Activated CD8-positive, alpha-beta memory T cell treated with anti-CD3 and anti-CD28 coated beads, Interleukin-2, amount 10 ng/mL, durations not matched to agents 7 days and 5 days (primary cell): ENCODE measurements around the gene CCNE1. TPM values are rescaled to one million over a fixed set of nuclear protein-coding genes. Genes with fewer than 3 reads are reported as not detected.
"Not testable (repeated sequence)": the region's sequence is repeated elsewhere in the genome, so short reads cannot be mapped to it uniquely, and the experiment has no call there.

Source experiments
- ATAC-seq: fragments of 150-1000 bp; cut with Tn5 transposase; one replicate; pipeline ENCODE4 v1.10.0; 2021; ENCODE audit warnings: moderate library complexity
- CTCF ChIA-PET: fragments of 350-600 bp; sonication (Branson Sonifier 250); formaldehyde crosslinking; loops from one replicate; lab custom pipeline; 2021; ENCODE audit warnings: antibody characterized with exemption; lab: Charles Lee
- DNase-seq: peaks from one replicate; pipeline ENCODE4 v3.0.0-alpha.2; 2020
- H3K27ac Mint-ChIP-seq: one replicate; pipeline ENCODE4 v1.8.0; 2021; ENCODE audit warnings: mild to moderate bottlenecking, mixed read lengths
- H3K27me3 Mint-ChIP-seq: one replicate; pipeline ENCODE4 v1.8.0; 2021; ENCODE audit warnings: mixed read lengths
- H3K36me3 Mint-ChIP-seq: one replicate; pipeline ENCODE4 v1.8.0; 2021; ENCODE audit warnings: mild to moderate bottlenecking, mixed read lengths
- H3K4me1 Mint-ChIP-seq: one replicate; pipeline ENCODE4 v1.8.0; 2021; ENCODE audit warnings: mixed read lengths
- H3K4me3 Mint-ChIP-seq: one replicate; pipeline ENCODE4 v1.8.0; 2021; ENCODE audit warnings: mild to moderate bottlenecking, moderate library complexity, mixed read lengths
- H3K9me3 Mint-ChIP-seq: one replicate; pipeline ENCODE4 v1.8.0; 2022; ENCODE audit warnings: low read depth, mixed read lengths
- total RNA-seq, 2 experiments: library from RNA; stranded (reverse); gene quantifications; one replicate each; pipeline ENCODE4 v1.2.3, GENCODE V29; 2021

The CCNE1 gene
- total RNA-seq, 2 experiments from 2014 or later = 27.4 to 28.6 TPM

GRCh38 chr19:29795461-29796172, 16.2 kb upstream of the CCNE1 start:
- CTCF ChIA-PET = interaction anchor here (1.0 to 1.1 kb wide), 2 partner anchors 35 to 62 kb away, joined by 4 read pairs; no protein-coding TSS in a partner anchor
- no peak for DNase-seq
- no peak for ATAC-seq
- Mint-ChIP-seq H3K4me3 (no peak overlapping the region), H3K4me1 (peaks cover 7% of the 10 kb centered on the region), H3K36me3 (no peaks in the 10 kb centered on the region), H3K27ac (no peak overlapping the region), H3K27me3 (peaks cover 2% of the 10 kb centered on the region), H3K9me3 (no peaks in the 10 kb centered on the region)

- H3K4me1 Mint-ChIP-seq = peaks cover 7% of the 10 kb centered on the region
- CTCF ChIA-PET = interaction anchor here (0.7 to 1.1 kb wide), 3 partner anchors 36 to 66 kb away, joined by 3 to 4 read pairs (median 4); no protein-coding TSS in a partner anchor
- no peak for DNase-seq
- H3K27me3 Mint-ChIP-seq = peaks cover 2% of the 10 kb centered on the region
- no peaks in the 10 kb centered on the region for H3K36me3 Mint-ChIP-seq
- H3K9me3 Mint-ChIP-seq = no peaks in the 10 kb centered on the region
- no peak for ATAC-seq
- no peak overlapping the region for H3K27ac Mint-ChIP-seq
- no peak overlapping the region for H3K4me3 Mint-ChIP-seq
Measured at GRCh38 chr19:29796173-29796573, 15.6 kb upstream of the CCNE1 start.

- Mint-ChIP-seq H3K4me1 (no peaks in the 10 kb centered on the region), H3K4me3 (no peak overlapping the region), H3K36me3 (no peaks in the 10 kb centered on the region), H3K27me3 (peaks cover 2% of the 10 kb centered on the region), H3K27ac (no peak overlapping the region), H3K9me3 (no peaks in the 10 kb centered on the region)
- ATAC-seq (no peak), DNase-seq (no peak)
- CTCF ChIA-PET = interaction anchor here (1.6 kb wide), 1 partner anchor 13 kb away, joined by 5 read pairs; no protein-coding TSS in a partner anchor
Measured at GRCh38 chr19:29798774-29799497, 12.9 kb upstream of the CCNE1 start.

GRCh38 chr19:29800100-29800825, 11.5 kb upstream of the CCNE1 start:
- no peak overlapping the region for H3K27ac Mint-ChIP-seq
- H3K4me3 Mint-ChIP-seq = no peak overlapping the region
- no peak for DNase-seq
- CTCF ChIA-PET = interaction anchor here (1.6 kb wide), 1 partner anchor 14 kb away, joined by 5 read pairs; no protein-coding TSS in a partner anchor
- no peaks in the 10 kb centered on the region for H3K36me3 Mint-ChIP-seq
- no peaks in the 10 kb centered on the region for H3K9me3 Mint-ChIP-seq
- peaks cover 11% of the 10 kb centered on the region for H3K4me1 Mint-ChIP-seq
- no peak for ATAC-seq
- peaks cover 2% of the 10 kb centered on the region for H3K27me3 Mint-ChIP-seq

GRCh38 chr19:29803951-29804350, 7.8 kb upstream of the CCNE1 start:
- CTCF ChIA-PET, H3K36me3 Mint-ChIP-seq: not testable (repeated sequence)

GRCh38 chr19:29804493-29804892, 7.3 kb upstream of the CCNE1 start:
- peak overlapping the region; percentile 33 for H3K27ac Mint-ChIP-seq
- CTCF ChIA-PET = interaction anchor here (1.1 kb wide), 1 partner anchor 32 kb away, joined by 3 read pairs; no protein-coding TSS in a partner anchor
- peak; percentile 59 for DNase-seq
- no peaks in the 10 kb centered on the region for H3K36me3 Mint-ChIP-seq
- ATAC-seq = peak; percentile 85
- no peaks in the 10 kb centered on the region for H3K9me3 Mint-ChIP-seq
- no peak overlapping the region for H3K4me3 Mint-ChIP-seq
- H3K4me1 Mint-ChIP-seq = peaks cover 12% of the 10 kb centered on the region
- H3K27me3 Mint-ChIP-seq = no peaks in the 10 kb centered on the region

More at GRCh38 chr19:29803951-29804350, 7.8 kb upstream of the CCNE1 start:
- not testable (repeated sequence) for H3K9me3 Mint-ChIP-seq, H3K27ac Mint-ChIP-seq, H3K4me3 Mint-ChIP-seq, H3K27me3 Mint-ChIP-seq, ATAC-seq, DNase-seq
- H3K4me1 Mint-ChIP-seq = peaks cover 12% of the 10 kb centered on the region

- H3K9me3 Mint-ChIP-seq = no peaks in the 10 kb centered on the region
- CTCF ChIA-PET = interaction anchor here (1.1 kb wide), 1 partner anchor 31 kb away, joined by 3 read pairs; no protein-coding TSS in a partner anchor
- DNase-seq (no peak), ATAC-seq (no peak)
- H3K36me3 Mint-ChIP-seq = no peaks in the 10 kb centered on the region
- no peaks in the 10 kb centered on the region for H3K27me3 Mint-ChIP-seq
- no peak overlapping the region for H3K4me3 Mint-ChIP-seq
- peaks cover 12% of the 10 kb centered on the region for H3K4me1 Mint-ChIP-seq
- peak overlapping the region; percentile 33 for H3K27ac Mint-ChIP-seq
Measured at GRCh38 chr19:29805031-29805965, 6.5 kb upstream of the CCNE1 start.

- Mint-ChIP-seq H3K9me3 (no peaks in the 10 kb centered on the region), H3K27ac (no peak overlapping the region), H3K4me3 (no peak overlapping the region), H3K4me1 (peaks cover 15% of the 10 kb centered on the region), H3K27me3 (no peaks in the 10 kb centered on the region), H3K36me3 (no peaks in the 10 kb centered on the region)
- no peak for ATAC-seq
- no peak for DNase-seq
- CTCF ChIA-PET = interaction anchor here (0.5 to 1.5 kb wide), 3 partner anchors 45 to 76 kb away, joined by 3 read pairs; no protein-coding TSS in a partner anchor
Measured at GRCh38 chr19:29806098-29806866, 5.5 kb upstream of the CCNE1 start.

- no peak overlapping the region for H3K4me3 Mint-ChIP-seq
- H3K36me3 Mint-ChIP-seq = no peaks in the 10 kb centered on the region
- CTCF ChIA-PET = interaction anchor here (1.1 to 1.5 kb wide), 2 partner anchors 46 to 51 kb away, joined by 3 read pairs; no protein-coding TSS in a partner anchor
- no peaks in the 10 kb centered on the region for H3K27me3 Mint-ChIP-seq
- peaks cover 15% of the 10 kb centered on the region for H3K4me1 Mint-ChIP-seq
- no peak for DNase-seq
- H3K9me3 Mint-ChIP-seq = no peaks in the 10 kb centered on the region
- no peak for ATAC-seq
- no peak overlapping the region for H3K27ac Mint-ChIP-seq
Measured at GRCh38 chr19:29807178-29807577, 4.6 kb upstream of the CCNE1 start.

- CTCF ChIA-PET = interaction anchor here (1.3 to 1.8 kb wide), 4 partner anchors 47 to 197 kb away, joined by 3 to 4 read pairs (median 3); no protein-coding TSS in a partner anchor
- DNase-seq (no peak), ATAC-seq (no peak)
- Mint-ChIP-seq H3K27ac (no peak overlapping the region), H3K27me3 (no peaks in the 10 kb centered on the region), H3K4me3 (no peak overlapping the region), H3K36me3 (peaks cover 3% of the 10 kb centered on the region), H3K4me1 (peaks cover 19% of the 10 kb centered on the region), H3K9me3 (no peaks in the 10 kb centered on the region)
Measured at GRCh38 chr19:29807870-29808405, 3.9 kb upstream of the CCNE1 start.

GRCh38 chr19:29809795-29810503, 1.8 kb upstream of the CCNE1 start:
- DNase-seq = no peak
- H3K4me1 Mint-ChIP-seq = peaks cover 18% of the 10 kb centered on the region
- H3K27ac Mint-ChIP-seq = peak overlapping the region; percentile 87
- ATAC-seq = no peak
- no peaks in the 10 kb centered on the region for H3K9me3 Mint-ChIP-seq
- peaks cover 14% of the 10 kb centered on the region for H3K36me3 Mint-ChIP-seq
- CTCF ChIA-PET = interaction anchor here (1.5 to 1.8 kb wide), 3 partner anchors 47 to 50 kb away, joined by 4 to 5 read pairs (median 5); no protein-coding TSS in a partner anchor
- peak overlapping the region; percentile 79 for H3K4me3 Mint-ChIP-seq
- no peaks in the 10 kb centered on the region for H3K27me3 Mint-ChIP-seq
